DND-41 (cell line): Measurements from ENCODE around the gene ANK3.

Source experiments
- ATAC-seq: fragments of 200-7000 bp; cut with Tn5 transposase; 3 replicates; pipeline ENCODE4 v1.9.1; 2021; ENCODE audit warnings: low read depth; ENCODE audit not compliant: insufficient read depth
- DNase-seq: peaks from one replicate; pipeline ENCODE4 v3.0.0-alpha.2; 2020
- H2AFZ ChIP-seq: 2 replicates; pipeline ENCODE4 v1.6.0; 2012; ENCODE audit warnings: low read depth, low read length
- H3K27ac ChIP-seq: 2 replicates; pipeline ENCODE4 v1.5.1; 2012; ENCODE audit warnings: low read length, inconsistent platforms
- H3K27me3 ChIP-seq: fragments of 200-600 bp; sonication (generic); 2 replicates; pipeline ENCODE4 v1.6.0; 2012; ENCODE audit warnings: low read length, mild to moderate bottlenecking, inconsistent platforms; ENCODE audit not compliant: insufficient read depth, poor library complexity
- H3K36me3 ChIP-seq: 2 replicates; pipeline ENCODE4 v1.5.1; 2012; ENCODE audit warnings: low read length, inconsistent platforms; ENCODE audit not compliant: insufficient read depth
- H3K4me1 ChIP-seq: 2 replicates; pipeline ENCODE4 v1.5.1; 2012; ENCODE audit warnings: mild to moderate bottlenecking, low read length; ENCODE audit not compliant: insufficient read depth
- H3K4me2 ChIP-seq: 2 replicates; pipeline ENCODE4 v1.6.0; 2012; ENCODE audit warnings: mild to moderate bottlenecking, moderate library complexity, low read length, inconsistent platforms; ENCODE audit not compliant: insufficient read depth
- H3K4me3 ChIP-seq, 2 experiments: fragments of 200-600 bp in 1 of 2; shearing (Covaris generic) in 1 of 2; 2 replicates each; pipeline ENCODE4 v1.5.1; 2012 to 2016; ENCODE audit warnings: inconsistent platforms in 2 of 2, low read length in 2 of 2, mild to moderate bottlenecking in 2 of 2, low read depth in 1 of 2, moderate library complexity in 1 of 2
- H3K79me2 ChIP-seq: 2 replicates; pipeline ENCODE4 v1.6.0; 2012; ENCODE audit warnings: low read length, inconsistent platforms; ENCODE audit not compliant: insufficient read depth
- H3K9ac ChIP-seq: 2 replicates; pipeline ENCODE4 v1.6.0; 2012; ENCODE audit warnings: low read depth, mild to moderate bottlenecking, inconsistent platforms, low read length, moderate library complexity
- H3K9me3 ChIP-seq: 2 replicates; pipeline ENCODE4 v1.5.1; 2012; ENCODE audit warnings: low read length, moderate library complexity, mild to moderate bottlenecking, inconsistent platforms; ENCODE audit not compliant: insufficient read depth, severe bottlenecking
- H4K20me1 ChIP-seq: 2 replicates; pipeline ENCODE4 v1.6.0; 2012; ENCODE audit warnings: low read length; ENCODE audit not compliant: insufficient read depth
- CTCF ChIP-seq: IDR thresholded peaks from 2 replicates; pipeline ENCODE4 v1.5.1; 2012; ENCODE audit warnings: borderline replicate concordance, low read length, moderate library complexity, mild to moderate bottlenecking; ENCODE audit not compliant: poor library complexity, severe bottlenecking; ENCODE audit errors: extremely low read depth
- EZH2 ChIP-seq: IDR thresholded peaks from 3 replicates; pipeline ENCODE4 v1.6.1; 2012; ENCODE audit warnings: borderline replicate concordance, low read depth, mild to moderate bottlenecking, moderate library complexity, low read length, inconsistent platforms; ENCODE audit not compliant: severe bottlenecking

ANK3 gene

GRCh38 chr10:60212195-60212594 is 177.5 kb downstream of the ANK3 start:
- no peak for ATAC-seq
- no peak overlapping the region for H2AFZ ChIP-seq
- no peak for TF ChIP-seq EZH2
- H3K4me1 ChIP-seq, result peaks cover 11% of the 10 kb centered on the region
- no peak for DNase-seq
- H3K4me2 ChIP-seq, result no peak overlapping the region
- H3K27ac ChIP-seq, result no peak overlapping the region
- H4K20me1 ChIP-seq, result no peaks in the 10 kb centered on the region
- peaks cover 1% of the 10 kb centered on the region for H3K9me3 ChIP-seq
- H3K4me3 ChIP-seq, result no peak overlapping the region
- H3K36me3 ChIP-seq, result no peaks in the 10 kb centered on the region
- H3K79me2 ChIP-seq, result no peaks in the 10 kb centered on the region
- H3K9ac ChIP-seq, result no peak overlapping the region
- no peaks in the 10 kb centered on the region for H3K27me3 ChIP-seq

GRCh38 chr10:60209874-60210570 is 179.7 kb downstream of the ANK3 start:
- H3K4me1 ChIP-seq, result peaks cover 11% of the 10 kb centered on the region
- TF ChIP-seq EZH2 (no peak), CTCF (no peak)
- H2AFZ ChIP-seq, result peak overlapping the region; percentile 33
- DNase-seq, result peak; percentile 24
- H3K9me3 ChIP-seq, result peaks cover 1% of the 10 kb centered on the region
- no peaks in the 10 kb centered on the region for H3K36me3 ChIP-seq
- H3K4me3 ChIP-seq, result no peak overlapping the region
- peak; percentile 86 for ATAC-seq
- no peaks in the 10 kb centered on the region for H3K27me3 ChIP-seq
- H4K20me1 ChIP-seq, result no peaks in the 10 kb centered on the region
- H3K9ac ChIP-seq, result no peak overlapping the region
- H3K27ac ChIP-seq, result no peak overlapping the region
- H3K4me2 ChIP-seq, result peak overlapping the region; percentile 16; the same call in 1 of the 2 replicates
- no peaks in the 10 kb centered on the region for H3K79me2 ChIP-seq

DNA sequence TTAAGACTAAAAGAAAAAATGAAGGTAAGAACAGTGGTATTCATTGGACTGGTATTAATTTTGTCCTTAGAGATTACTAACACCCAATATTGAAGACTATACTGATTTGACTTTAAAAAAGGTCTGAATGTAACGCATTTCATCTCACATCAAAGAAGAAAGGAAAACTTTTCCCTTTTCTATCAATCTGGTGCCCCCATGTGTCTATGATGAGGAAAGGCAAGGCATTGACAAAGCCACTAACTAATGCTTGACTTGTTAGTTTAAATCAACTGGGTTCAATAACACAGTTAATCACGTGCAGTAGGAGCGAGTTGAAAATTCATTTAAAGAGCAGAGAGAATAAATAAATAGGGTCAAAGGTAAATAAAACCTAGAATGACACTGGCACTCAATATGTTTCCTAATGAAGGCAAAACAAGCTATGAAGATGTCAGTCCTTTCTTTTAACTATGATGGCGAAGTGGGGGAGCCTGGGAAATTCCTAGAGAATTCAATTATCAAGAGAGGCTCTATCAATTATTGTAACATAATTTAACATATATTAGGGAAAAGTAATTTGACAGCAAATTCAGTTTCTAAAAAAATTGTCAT is 180.9 kb downstream of the ANK3 start:
- peaks cover 1% of the 10 kb centered on the region for H3K9me3 ChIP-seq
- H3K27me3 ChIP-seq, result no peaks in the 10 kb centered on the region
- no peak overlapping the region for H2AFZ ChIP-seq
- H3K79me2 ChIP-seq, result no peaks in the 10 kb centered on the region
- DNase-seq (no peak), ATAC-seq (no peak)
- H3K36me3 ChIP-seq, result no peaks in the 10 kb centered on the region
- no peak overlapping the region for H3K4me3 ChIP-seq
- H3K9ac ChIP-seq, result no peak overlapping the region
- peaks cover 11% of the 10 kb centered on the region for H3K4me1 ChIP-seq
- H3K4me2 ChIP-seq, result no peak overlapping the region
- TF ChIP-seq EZH2, result no peak
- TF ChIP-seq CTCF, result peak; percentile 64
- H4K20me1 ChIP-seq, result no peaks in the 10 kb centered on the region
- H3K27ac ChIP-seq, result no peak overlapping the region

DNA sequence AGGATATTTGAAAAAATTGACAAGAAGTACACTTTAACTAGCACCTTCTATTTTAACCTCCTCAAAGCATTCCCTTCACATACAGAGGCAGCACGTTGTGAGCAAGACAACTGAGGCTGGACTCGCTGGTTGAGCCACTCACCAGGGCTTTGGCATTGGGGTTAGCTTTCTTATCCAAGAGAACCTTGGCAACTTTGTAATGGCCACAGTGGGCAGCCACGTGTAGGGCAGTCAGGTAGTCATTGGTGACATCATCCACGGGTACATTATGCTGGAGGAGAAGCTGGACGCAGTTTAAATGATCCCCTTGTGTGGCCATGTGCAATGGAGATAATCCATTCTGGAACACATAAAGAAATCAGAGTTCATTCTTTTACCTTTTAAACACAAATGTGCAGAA is 181.8 kb downstream of the ANK3 start:
- H3K4me1 ChIP-seq, result peaks cover 11% of the 10 kb centered on the region
- no peaks in the 10 kb centered on the region for H4K20me1 ChIP-seq
- H3K4me2 ChIP-seq, result no peak overlapping the region
- ATAC-seq (no peak), DNase-seq (no peak)
- no peak overlapping the region for H3K9ac ChIP-seq
- peaks cover 1% of the 10 kb centered on the region for H3K9me3 ChIP-seq
- H3K36me3 ChIP-seq, result no peaks in the 10 kb centered on the region
- H3K27me3 ChIP-seq, result no peaks in the 10 kb centered on the region
- H2AFZ ChIP-seq, result no peak overlapping the region
- H3K4me3 ChIP-seq, result no peak overlapping the region
- no peak for TF ChIP-seq CTCF
- no peak for TF ChIP-seq EZH2
- no peak overlapping the region for H3K27ac ChIP-seq
- H3K79me2 ChIP-seq, result no peaks in the 10 kb centered on the region
